Measurements from ENCODE around the gene CPA2. TPM values are rescaled to one million over a fixed set of nuclear protein-coding genes. Genes with fewer than 3 reads are reported as not detected.

The CPA2 gene
- total RNA-seq, 1 experiment from 2014 or later, result not detected

GRCh38 chr7:130279286-130279685 lies 12.6 kb downstream of the CPA2 start:
- DNase-seq (ENCODE audit: low spot score), result no peak

DNA sequence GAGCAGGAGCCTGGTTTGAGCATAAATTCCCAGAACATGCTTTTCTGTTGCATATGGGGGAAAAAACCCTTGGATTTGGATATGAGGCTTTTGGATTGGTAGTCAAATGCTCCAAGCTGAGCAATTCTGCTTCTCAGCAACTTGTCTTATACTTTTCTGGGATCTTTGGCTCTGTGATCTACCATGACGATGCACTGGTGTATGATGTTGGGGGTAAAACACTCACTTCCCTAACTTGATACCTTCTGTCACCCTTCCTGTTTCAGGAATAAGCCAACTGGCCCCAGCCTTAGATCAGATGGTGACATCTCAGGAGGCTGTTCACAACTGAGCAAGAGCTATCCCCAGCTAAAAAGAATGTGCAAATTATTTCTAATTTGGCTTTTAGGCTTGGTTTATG lies 13.2 kb downstream of the CPA2 start:
- no peak for DNase-seq (ENCODE audit: low spot score)

- no peak for DNase-seq (ENCODE audit: low spot score)
These were observed 14.6 kb downstream of the CPA2 start for GRCh38 chr7:130281260-130281659.

DNA sequence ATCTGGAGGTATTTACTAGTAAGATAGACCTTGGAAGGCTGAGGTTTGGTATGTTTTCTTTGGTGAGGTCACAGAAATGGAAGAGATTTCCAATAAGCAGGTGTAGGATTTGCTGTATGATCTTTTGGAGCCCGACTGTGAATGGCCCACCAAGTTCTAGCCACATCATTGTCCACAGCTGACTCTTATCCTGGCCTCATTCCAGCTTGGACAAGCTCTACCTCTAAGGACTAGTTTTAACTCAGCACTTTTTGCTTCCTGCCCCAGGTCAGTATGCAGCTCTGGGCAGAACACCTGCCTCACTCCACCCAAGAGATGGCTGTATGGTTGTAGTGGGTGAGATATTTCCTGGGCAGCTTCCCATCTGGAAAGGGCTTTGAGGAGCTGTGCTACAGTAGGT lies 20.2 kb downstream of the CPA2 start:
- DNase-seq (ENCODE audit: low spot score), result peak; percentile 42

DNA sequence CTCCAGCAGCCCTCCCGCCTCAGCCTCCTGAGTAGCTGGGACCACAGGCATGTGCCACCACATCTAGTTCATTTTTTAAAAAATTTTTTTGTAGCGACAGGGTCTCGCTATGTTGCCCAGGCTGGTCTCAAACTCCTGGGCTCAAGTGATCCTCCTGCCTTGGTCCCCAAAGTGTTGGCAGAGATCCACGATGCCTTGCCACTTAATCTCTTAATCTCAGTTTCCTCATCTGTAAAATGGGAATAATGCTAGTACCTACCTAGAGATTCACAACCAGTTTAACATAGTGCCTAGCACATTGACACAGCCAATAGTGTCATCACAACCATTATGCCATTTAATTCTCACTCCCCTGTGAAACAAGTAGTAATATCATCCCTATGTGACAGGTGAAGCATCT lies 21.5 kb downstream of the CPA2 start:
- DNase-seq (ENCODE audit: low spot score), result no peak

GRCh38 chr7:130288829-130289228 lies 22.2 kb downstream of the CPA2 start:
- peak; percentile 52 for DNase-seq (ENCODE audit: low spot score)

DNA sequence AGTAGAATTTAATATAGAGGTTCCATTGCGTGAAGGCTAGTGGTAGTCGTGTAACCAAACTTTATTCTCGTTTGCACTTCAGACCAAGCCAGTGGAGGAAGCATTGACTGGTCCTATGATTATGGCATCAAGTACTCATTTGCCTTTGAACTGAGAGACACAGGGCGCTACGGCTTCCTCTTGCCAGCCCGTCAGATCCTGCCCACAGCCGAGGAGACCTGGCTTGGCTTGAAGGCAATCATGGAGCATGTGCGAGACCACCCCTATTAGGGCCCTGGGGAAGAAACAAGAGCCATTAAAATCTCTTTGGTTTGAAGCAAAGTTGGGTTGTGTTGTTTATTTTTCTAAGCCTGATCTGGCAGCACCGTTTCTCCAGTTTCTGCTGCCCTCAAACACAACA lies 22.8 kb downstream of the CPA2 start:
- DNase-seq (ENCODE audit: low spot score), result no peak

GRCh38 chr7:130290745-130291144 lies 24.1 kb downstream of the CPA2 start:
- peak; percentile 77 for DNase-seq (ENCODE audit: low spot score)

DNA sequence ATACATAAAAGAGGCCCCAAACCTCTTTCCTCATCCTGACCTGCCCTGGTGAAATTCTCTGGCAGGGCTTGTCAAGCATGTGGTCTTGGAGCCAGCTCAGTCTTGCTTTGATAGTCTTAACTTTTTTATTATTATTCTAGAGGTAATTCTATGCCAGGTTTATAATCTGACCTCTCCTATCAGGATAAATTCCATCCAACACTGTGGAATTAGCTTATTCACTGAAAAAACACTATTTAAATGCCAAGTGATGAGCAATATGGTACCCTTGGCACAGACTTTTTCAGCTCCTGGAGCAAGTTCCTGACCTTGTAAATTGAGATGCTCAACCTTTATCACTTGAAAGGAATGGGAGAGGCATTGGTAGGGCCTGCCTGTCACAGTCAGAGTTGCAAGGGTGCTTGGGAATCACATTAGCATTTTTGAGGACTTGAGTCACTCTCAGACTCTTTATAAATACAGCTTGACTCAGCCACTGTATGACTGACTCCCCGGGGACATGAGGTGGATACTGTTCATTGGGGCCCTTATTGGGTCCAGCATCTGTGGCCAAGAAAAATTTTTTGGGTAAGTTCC lies 26.1 kb downstream of the CPA2 start, which contains the start of gene CPA4:
TSS of gene CPA4 (plus strand) at position 480 of the 576 bp plus-strand sequence. CDS start at position 500, 20 bp downstream.
- peak; percentile 98 for DNase-seq (ENCODE audit: low spot score)

- no peak for DNase-seq (ENCODE audit: low spot score)
These were observed 26.9 kb downstream of the CPA2 start for GRCh38 chr7:130293521-130293920.

DNA sequence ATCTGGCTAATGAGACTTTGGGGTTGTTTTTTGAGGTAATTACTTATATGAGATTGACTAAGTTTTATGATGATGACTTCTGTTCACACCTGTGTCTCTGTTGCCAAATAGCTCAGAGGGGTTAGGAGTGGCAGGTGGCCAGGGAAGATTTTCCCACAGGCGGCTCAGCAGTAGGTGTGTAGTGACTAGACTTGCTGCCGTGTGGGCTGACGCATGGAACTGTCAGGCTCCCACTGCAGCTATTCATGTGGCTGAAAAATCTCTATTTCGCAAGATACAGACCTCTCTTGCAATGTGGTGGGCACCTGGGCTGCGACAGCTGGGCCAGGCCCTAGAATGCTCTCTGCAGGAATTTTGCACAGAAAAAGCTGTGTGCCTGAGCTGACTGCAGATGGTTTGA lies 27.7 kb downstream of the CPA2 start:
- DNase-seq (ENCODE audit: low spot score), result peak; percentile 57

DNA sequence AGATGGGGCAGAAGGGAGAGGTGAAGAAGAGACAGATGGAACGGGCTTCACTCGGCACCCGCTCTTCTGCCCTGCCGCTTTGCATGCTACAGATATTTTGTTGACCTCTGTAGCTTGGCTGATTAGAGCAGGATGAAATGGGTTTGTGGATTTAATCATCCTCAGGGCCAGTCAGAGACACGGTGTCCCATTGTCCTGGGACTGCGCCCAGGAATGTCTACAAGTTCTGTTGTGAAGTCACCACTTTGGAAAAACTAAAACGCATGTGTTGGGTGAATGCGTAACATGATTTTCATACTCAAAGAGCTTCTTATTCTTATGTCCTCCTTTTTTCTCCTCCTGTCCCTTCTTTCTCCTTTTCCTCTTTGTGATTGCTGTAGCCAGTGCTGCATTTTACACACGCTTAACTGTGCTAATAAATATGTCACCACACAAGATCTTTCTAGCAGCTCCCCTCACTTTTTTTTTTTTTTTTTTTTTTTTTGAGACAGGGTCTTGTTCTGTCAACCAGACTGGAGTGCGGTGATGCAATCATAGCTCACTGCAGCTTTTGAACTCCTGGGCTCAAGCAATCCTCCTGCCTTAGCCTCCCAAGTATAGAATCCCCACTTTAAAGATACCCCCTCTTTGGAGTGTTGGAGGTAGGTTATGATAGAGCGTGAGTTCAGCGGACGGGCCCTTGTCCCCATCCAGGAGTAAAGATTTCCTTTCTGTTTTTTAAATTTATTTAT lies 29.7 kb downstream of the CPA2 start:
- no peak for DNase-seq (ENCODE audit: low spot score)

- DNase-seq (ENCODE audit: low spot score), result no peak
These were observed 31.2 kb downstream of the CPA2 start for GRCh38 chr7:130297628-130298543.

DNA sequence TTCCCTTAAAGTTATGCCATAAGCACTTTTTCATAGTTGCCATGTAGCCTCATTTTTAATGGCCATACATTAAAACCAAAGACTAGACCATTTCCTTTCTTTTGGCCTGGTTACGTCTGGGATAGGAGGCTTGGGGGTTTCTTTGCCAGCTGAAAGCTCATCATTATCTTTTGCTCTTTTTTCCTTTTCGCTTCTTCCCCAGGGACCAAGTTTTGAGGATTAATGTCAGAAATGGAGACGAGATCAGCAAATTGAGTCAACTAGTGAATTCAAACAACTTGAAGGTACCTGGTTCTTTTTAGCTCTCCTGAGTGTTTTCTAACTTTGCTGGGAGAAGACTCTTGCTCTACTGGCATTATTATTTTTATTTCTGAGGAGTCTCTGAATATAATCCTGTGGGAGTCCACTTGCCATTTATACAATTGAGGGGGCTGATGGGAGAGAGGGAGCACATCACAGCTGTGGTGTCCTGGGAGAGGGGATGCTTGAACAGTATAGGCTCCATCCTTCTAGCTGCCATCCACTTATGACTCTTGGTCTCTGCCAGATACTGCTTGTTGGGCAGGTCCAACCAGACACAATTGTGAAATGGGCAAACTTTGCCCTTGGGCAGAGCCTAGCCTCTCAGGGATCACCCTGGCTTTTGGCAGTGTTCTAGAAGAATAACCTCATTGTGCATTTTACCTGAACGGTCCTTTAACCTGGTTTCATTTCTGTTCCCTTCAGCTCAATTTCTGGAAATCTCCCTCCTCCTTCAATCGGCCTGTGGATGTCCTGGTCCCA lies 32.1 kb downstream of the CPA2 start:
- DNase-seq (ENCODE audit: low spot score), result no peak

- no peak for DNase-seq (ENCODE audit: low spot score)
These were observed 33.2 kb downstream of the CPA2 start for GRCh38 chr7:130299866-130300265.

- no peak for DNase-seq (ENCODE audit: low spot score)
These were observed 34.9 kb downstream of the CPA2 start for GRCh38 chr7:130301501-130302020.

DNA sequence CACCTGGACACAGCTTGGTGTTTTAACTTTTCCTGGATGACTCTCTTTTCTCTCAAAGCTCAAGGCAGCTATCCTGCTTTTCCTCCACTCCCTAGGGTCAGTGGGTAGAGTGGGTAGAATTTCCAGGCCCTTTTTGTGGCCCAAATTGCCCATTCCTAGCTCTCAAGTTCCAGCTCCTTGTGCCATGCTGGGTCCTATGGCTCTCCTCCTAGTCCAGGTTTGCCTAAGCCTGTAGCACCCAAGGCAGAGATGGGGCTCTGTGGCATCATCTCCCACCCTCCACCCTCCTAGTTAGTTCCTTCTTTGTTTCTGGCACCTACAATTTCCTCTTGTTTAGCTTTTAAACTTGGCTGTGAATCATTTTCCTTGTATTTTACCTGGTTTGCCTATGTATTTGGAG lies 36.0 kb downstream of the CPA2 start:
- DNase-seq (ENCODE audit: low spot score), result no peak

DNA sequence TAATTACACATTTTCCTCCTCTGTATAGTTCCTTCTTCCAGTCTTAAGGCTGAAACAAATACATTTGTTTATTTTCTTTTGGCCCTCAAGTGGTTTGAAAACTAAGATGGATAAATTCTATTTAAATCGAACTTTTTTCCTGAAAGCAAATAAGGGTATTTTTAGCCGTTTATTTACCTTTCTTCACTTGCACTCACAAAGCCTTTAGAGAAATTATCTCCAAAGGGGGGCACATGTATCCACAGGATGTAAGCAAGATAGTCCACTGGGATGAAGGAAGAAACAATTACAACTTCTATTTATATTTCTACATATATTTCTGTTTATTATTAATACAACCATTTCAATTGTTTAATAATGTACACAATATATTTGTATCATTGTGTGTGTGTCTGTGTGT lies 36.5 kb downstream of the CPA2 start:
- no peak for DNase-seq (ENCODE audit: low spot score)

DNA sequence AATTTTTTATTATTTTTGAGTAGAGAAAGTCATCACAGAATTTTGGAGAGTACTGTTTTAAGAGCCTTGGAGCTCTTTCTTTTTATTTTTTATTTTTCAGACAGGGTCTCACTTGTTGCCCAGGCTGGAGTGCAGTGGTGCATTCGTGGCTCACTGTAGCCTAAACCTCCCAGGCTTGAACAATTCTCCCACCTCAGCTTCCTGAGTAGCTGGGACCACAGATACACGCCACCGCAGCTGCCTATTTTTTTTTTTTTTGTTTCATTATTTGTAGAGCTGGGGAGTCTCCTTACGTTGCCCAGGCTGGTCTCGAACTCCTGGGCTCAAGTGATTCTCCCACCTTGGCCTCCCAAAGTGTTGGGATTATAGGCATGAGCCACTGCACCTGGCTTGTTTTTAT lies 36.9 kb downstream of the CPA2 start:
- no peak for DNase-seq (ENCODE audit: low spot score)

DNA sequence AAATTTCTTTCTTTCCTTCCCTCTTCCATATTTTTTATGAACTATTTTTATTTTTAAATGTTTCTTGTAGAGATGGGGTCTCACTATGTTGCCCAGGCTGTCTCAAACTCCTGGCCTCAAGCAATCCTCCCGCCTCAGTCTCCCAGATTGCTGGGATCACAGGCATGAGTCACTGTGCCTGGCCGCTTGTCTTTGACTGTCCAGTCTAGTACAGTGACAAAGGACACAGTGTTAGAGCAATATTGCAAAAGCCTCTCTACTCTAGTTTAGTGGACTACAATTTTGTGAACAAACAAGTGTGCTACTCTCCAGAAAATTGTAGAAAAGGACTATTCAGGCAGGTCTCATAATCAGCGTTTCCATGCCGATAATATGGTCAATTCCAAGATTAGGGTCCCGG lies 37.3 kb downstream of the CPA2 start:
- DNase-seq (ENCODE audit: low spot score), result no peak

DNA sequence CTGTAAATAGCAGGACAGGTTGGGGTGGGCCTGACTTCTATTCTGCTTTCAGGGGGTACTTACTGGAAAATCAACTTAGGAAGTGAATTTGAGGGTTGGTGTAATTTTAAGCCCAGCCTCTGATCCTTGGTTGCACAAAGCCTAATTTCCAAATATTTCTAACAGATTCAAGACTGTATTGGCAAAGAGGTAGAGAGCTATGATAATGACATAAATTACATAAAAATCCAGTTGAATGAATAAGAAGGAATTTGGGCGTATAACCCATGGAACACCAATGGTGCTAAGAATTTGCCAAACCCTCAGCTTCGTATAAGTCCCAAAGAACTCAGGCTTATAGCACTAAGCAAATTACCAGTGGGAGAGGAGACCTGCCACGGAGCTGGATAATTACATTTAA lies 38.2 kb downstream of the CPA2 start:
- no peak for DNase-seq (ENCODE audit: low spot score)

All from A172 (cell line).